NT2/D1 (cell line): Measurements from ENCODE around the gene SUSD5.
"Not testable (repeated sequence)": the region's sequence is repeated elsewhere in the genome, so short reads cannot be mapped to it uniquely, and the experiment has no call there.

Experiments
- DNase-seq: peaks from one replicate; pipeline ENCODE4 v3.0.0-alpha.2; 2011; ENCODE audit warnings: low read depth, low spot score
- H3K27me3 ChIP-seq: 2 replicates; pipeline ENCODE4 v1.6.0; 2011; ENCODE audit warnings: mild to moderate bottlenecking; ENCODE audit not compliant: insufficient read length, insufficient read depth
- H3K36me3 ChIP-seq: 2 replicates; pipeline ENCODE4 v1.6.1; 2011; ENCODE audit warnings: mild to moderate bottlenecking, low read length, mixed read lengths; ENCODE audit not compliant: insufficient read depth, insufficient read length
- H3K4me1 ChIP-seq: 2 replicates; pipeline ENCODE4 v1.5.1; 2011; ENCODE audit not compliant: insufficient read depth, insufficient read length
- H3K4me3 ChIP-seq: 2 replicates; pipeline ENCODE4 v1.5.1; 2011; ENCODE audit warnings: low read depth; ENCODE audit not compliant: insufficient read length
- H3K9ac ChIP-seq: 2 replicates; pipeline ENCODE4 v1.6.0; 2011; ENCODE audit warnings: low read depth; ENCODE audit not compliant: insufficient read length
- H3K9me3 ChIP-seq: 2 replicates; pipeline ENCODE4 v1.5.1; 2011; ENCODE audit warnings: mild to moderate bottlenecking, low read length; ENCODE audit not compliant: insufficient read depth
- SUZ12 ChIP-seq: IDR thresholded peaks from 2 replicates; pipeline ENCODE4 v1.6.1; 2011; ENCODE audit not compliant: insufficient read length, insufficient read depth; ENCODE audit errors: extremely low read depth
- YY1 ChIP-seq: IDR thresholded peaks from 2 replicates; pipeline ENCODE4 v1.6.1; 2011; ENCODE audit not compliant: insufficient read length, insufficient read depth
- ZNF274 ChIP-seq: IDR thresholded peaks from 2 replicates; pipeline ENCODE4 v1.6.1; 2011; ENCODE audit warnings: mild to moderate bottlenecking, low read depth, low read length

The SUSD5 gene

DNA sequence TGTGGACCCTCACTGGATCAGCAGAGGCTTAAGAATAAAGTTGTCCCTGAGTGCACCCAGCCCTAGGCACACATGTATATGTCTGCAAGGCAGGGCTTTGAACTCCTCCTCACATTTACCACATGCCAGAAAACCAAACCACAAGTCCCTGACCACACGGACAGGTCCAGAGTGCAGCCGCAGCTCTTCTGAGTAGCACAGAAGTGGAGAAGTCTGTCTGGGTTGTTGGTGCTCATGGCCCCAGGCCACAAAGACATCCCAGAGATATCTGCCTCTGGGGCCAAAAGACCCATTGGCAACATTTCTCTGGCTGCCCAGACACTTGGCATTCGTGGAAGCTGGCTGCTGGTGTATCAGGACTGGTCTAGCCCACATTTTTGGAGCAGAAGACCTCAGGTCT is 17.4 kb downstream of the SUSD5 start:
- no peak for DNase-seq

DNA sequence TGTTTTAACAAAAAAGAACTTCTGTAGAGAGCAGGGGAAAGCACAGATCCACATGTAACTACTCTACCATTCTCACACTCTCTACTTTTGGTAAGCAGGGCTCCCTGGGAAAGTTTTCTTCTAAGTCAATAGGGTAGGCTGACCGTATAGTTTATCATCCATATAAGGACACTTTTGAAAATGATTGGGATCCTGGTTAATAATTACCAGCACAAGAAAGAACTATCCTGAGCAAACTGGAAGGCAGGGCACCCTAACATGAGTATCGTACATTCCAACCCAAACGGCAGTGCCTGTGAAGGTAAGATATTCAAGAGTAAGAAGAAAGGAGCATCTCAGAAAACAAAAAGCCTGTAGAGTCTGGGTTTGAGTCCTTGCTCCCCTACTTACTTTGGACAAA is 22.1 kb downstream of the SUSD5 start:
- no peak overlapping the region for H3K4me3 ChIP-seq
- H3K27me3 ChIP-seq, result no peaks in the 10 kb centered on the region
- no peaks in the 10 kb centered on the region for H3K9me3 ChIP-seq
- no peak overlapping the region for H3K9ac ChIP-seq
- DNase-seq, result no peak
- no peaks in the 10 kb centered on the region for H3K36me3 ChIP-seq
- TF ChIP-seq YY1 (no peak), ZNF274 (no peak), SUZ12 (no peak)
- no peaks in the 10 kb centered on the region for H3K4me1 ChIP-seq

More for the DNA sequence above, 17.4 kb downstream of the SUSD5 start:
- no peaks in the 10 kb centered on the region for H3K27me3 ChIP-seq
- no peaks in the 10 kb centered on the region for H3K4me1 ChIP-seq
- H3K9me3 ChIP-seq, result no peaks in the 10 kb centered on the region
- H3K9ac ChIP-seq, result no peak overlapping the region
- H3K36me3 ChIP-seq, result no peaks in the 10 kb centered on the region
- no peak for TF ChIP-seq ZNF274
- no peak for TF ChIP-seq YY1
- no peak for TF ChIP-seq SUZ12
- no peak overlapping the region for H3K4me3 ChIP-seq

DNA sequence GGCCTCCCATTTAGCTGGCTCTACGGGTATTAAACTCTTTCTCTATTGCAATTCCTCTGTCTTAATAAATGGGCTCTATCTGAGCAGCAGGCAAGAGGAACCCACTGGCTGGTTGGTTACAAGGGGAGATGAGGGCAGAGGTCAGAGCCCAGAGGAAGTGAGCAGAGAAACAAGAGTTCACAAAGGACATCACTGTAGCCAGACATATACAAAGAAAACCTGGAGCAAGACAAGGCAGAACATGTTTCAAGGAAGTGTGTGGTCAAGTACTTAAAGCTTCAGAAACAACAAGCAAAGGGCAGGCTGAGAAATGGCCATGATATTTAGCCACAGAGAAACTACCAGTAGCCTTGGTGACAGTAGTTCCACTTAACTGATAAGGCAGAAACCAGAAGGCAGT is 24.3 kb downstream of the SUSD5 start:
- H3K36me3 ChIP-seq, result no peaks in the 10 kb centered on the region
- TF ChIP-seq ZNF274 (no peak), SUZ12 (no peak), YY1 (no peak)
- H3K4me1 ChIP-seq, result no peaks in the 10 kb centered on the region
- H3K9me3 ChIP-seq, result no peaks in the 10 kb centered on the region
- H3K9ac ChIP-seq, result no peak overlapping the region
- DNase-seq, result no peak
- no peaks in the 10 kb centered on the region for H3K27me3 ChIP-seq
- no peak overlapping the region for H3K4me3 ChIP-seq

DNA sequence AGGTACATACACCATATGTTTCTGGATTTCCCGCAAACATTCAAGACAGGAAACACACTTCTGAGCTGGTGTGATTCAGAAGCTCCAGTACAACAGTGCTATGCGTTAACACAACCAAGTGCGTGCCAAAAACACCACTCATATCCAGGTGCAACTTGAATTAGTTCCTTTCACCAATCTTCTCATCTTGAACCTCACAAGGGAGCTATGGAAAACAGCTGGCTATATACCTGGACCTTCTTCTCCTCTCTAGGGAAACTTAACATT is 31.3 kb downstream of the SUSD5 start:
- no peak overlapping the region for H3K9ac ChIP-seq
- no peaks in the 10 kb centered on the region for H3K4me1 ChIP-seq
- H3K27me3 ChIP-seq, result no peaks in the 10 kb centered on the region
- no peak overlapping the region for H3K4me3 ChIP-seq
- no peak for TF ChIP-seq ZNF274
- no peak for TF ChIP-seq YY1
- no peak for TF ChIP-seq SUZ12
- H3K9me3 ChIP-seq, result no peaks in the 10 kb centered on the region
- H3K36me3 ChIP-seq, result no peaks in the 10 kb centered on the region
- DNase-seq, result no peak

DNA sequence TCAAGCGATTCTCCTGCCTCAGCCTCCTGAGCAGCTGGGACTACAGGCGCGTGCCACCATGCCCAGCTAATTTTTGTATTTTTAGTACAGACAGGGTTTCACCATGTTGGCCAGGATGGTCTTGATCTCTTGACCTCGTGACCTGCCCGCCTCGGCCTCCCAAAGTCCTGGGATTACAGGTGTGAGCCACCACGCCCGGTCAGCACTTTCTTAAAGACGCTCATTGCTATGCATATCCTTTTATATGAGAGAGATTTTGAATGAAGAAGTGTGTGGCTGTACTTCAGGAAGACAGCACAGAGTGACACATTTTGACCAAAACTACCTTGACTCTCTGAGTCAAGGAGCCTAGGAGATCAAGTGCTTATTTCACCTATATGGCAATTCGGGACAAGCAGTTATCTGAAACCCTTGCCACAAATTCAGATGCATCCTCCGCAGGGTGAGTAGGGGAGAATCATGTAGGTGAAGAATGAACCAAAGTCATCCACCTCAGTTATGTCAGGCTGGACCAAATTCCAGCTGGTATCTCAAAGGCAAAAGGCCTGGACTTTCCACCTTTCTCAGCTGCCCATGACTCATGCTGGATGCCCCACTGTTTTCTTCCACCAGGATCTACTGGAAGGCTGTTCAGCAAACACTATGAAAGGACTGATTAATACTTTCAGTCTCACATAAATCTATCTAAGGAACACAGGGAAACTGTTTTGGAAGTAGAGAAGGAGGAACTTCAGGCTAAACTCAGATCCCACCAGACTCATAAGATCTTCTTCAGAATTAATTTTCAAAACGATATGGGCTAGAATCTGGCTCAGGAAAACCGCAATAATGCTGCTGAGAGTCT is 31.9 kb downstream of the SUSD5 start:
- H3K36me3 ChIP-seq, result no peaks in the 10 kb centered on the region
- no peak for TF ChIP-seq YY1
- H3K4me3 ChIP-seq, result no peak overlapping the region
- H3K4me1 ChIP-seq, result no peaks in the 10 kb centered on the region
- no peaks in the 10 kb centered on the region for H3K9me3 ChIP-seq
- no peaks in the 10 kb centered on the region for H3K27me3 ChIP-seq
- DNase-seq, result no peak
- H3K9ac ChIP-seq, result no peak overlapping the region

DNA sequence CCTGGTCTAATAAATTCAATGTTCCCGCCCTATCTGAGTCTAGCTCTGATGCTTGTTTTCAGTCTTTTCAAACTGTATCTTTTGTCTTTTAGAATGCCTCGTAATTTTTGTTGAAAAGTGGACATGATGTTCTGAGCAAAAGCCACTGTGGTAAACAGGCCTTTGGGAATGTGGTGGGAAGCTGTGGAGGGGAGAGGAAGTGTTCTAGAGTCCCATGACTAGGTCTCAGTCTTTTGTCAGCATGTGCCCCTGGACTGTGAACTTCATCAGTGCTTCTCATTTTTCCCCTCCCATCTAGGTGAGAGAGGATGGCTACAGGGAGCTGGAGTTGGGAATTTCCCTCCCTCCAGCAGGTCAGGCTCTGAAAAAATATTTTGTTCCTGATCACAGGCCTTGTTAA is 33.7 kb downstream of the SUSD5 start:
- H3K9me3 ChIP-seq, result no peaks in the 10 kb centered on the region
- H3K4me1 ChIP-seq, result no peaks in the 10 kb centered on the region
- no peaks in the 10 kb centered on the region for H3K36me3 ChIP-seq
- H3K27me3 ChIP-seq, result no peaks in the 10 kb centered on the region
- DNase-seq, result no peak
- no peak for TF ChIP-seq YY1
- TF ChIP-seq SUZ12, result no peak
- TF ChIP-seq ZNF274, result no peak
- H3K4me3 ChIP-seq, result no peak overlapping the region
- H3K9ac ChIP-seq, result no peak overlapping the region

DNA sequence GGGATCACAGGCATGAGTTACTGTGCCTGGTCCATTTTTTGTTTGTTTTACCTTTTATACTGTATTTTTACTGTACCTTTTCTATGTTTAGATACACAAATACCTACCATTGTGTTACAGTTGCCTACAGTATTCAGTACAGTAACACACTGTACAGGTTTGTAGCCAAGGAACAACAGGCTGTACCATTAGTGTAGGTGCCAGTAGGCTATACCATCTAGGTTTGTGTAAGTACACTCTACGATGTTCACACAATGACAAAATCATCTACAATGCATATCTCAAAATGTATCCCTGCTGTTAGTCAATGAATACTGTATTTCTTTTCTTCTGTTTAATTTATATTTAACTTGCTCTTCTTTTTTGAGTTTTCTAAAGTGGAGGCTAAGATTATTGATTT is 37.0 kb downstream of the SUSD5 start:
- H3K4me3 ChIP-seq, H3K27me3 ChIP-seq, H3K9me3 ChIP-seq, H3K36me3 ChIP-seq, H3K4me1 ChIP-seq, H3K9ac ChIP-seq, DNase-seq: not testable (repeated sequence)

DNA sequence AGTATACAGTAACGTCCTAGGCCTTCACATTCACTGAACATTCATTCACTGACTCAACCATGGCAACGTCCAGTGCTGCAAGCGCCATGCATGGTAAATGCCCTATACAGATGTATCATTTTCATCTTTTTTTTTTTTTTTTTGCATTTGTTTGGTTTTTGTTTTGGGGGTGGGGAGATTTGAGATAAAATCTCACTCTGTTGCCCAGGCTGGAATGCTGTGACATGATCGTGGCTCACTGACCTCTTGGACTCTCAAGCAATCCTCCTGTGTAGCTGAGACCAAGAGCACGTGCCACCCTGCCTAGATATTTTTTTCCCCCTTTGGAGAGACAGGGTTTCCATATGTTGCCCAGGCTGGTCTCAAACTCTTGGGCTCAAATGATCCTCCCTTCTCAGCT is 37.4 kb downstream of the SUSD5 start:
- Histone ChIP-seq H3K4me3 (no peak overlapping the region), H3K27me3 (no peaks in the 10 kb centered on the region), H3K4me1 (no peaks in the 10 kb centered on the region), H3K9ac (no peak overlapping the region), H3K36me3 (no peaks in the 10 kb centered on the region), H3K9me3 (no peaks in the 10 kb centered on the region)
- DNase-seq, result no peak
- TF ChIP-seq ZNF274 (no peak), YY1 (no peak), SUZ12 (no peak)
